ENCODE measurements around the gene FRMD8. TPM values are rescaled to one million over a fixed set of nuclear protein-coding genes. Genes with fewer than 3 reads are reported as not detected.
A peak's percentile ranks its signal among the peaks of the same experiment; 100 is the strongest.

The FRMD8 gene
- total and polyA plus RNA-seq, 2 of the 8 experiments (the other 6 are each of a cell fraction or from before 2014, with no cell fraction given), result 15.0 to 19.2 TPM

- 0 out of 2 replicates have a peak, but pooled peaks have one; percentile 36 for TF ChIP-seq TAF1 (IDR thresholded peaks at IDR 0.05; ENCODE audit: low read depth, low read length)
- peak; percentile 93 for TF ChIP-seq KDM4A (IDR thresholded peaks at IDR 0.05; ENCODE audit: low read depth, low read length, severe bottlenecking)
- TF ChIP-seq CBX8 (IDR thresholded peaks at IDR 0.05; ENCODE audit: borderline replicate concordance, low read depth, low read length), result no peak
- 0 out of 2 replicates have a peak, but pooled peaks have one; percentile 35 for TF ChIP-seq PHF8 (conservative IDR thresholded peaks at IDR 0.05; ENCODE audit: low read depth, low read length)
- peak; percentile 62 for TF ChIP-seq MAX (IDR thresholded peaks at IDR 0.05)
- peak; percentile 89 for TF ChIP-seq BACH1 (IDR thresholded peaks at IDR 0.05; ENCODE audit: low read length)
Observed at GRCh38 chr11:65386307-65387140, at the start of gene FRMD8 (continued).

Data from H1 (cell line).